ENCODE measurements around the gene ILK.
A peak's percentile ranks its signal among the peaks of the same experiment; 100 is the strongest.

Gene ILK

DNA sequence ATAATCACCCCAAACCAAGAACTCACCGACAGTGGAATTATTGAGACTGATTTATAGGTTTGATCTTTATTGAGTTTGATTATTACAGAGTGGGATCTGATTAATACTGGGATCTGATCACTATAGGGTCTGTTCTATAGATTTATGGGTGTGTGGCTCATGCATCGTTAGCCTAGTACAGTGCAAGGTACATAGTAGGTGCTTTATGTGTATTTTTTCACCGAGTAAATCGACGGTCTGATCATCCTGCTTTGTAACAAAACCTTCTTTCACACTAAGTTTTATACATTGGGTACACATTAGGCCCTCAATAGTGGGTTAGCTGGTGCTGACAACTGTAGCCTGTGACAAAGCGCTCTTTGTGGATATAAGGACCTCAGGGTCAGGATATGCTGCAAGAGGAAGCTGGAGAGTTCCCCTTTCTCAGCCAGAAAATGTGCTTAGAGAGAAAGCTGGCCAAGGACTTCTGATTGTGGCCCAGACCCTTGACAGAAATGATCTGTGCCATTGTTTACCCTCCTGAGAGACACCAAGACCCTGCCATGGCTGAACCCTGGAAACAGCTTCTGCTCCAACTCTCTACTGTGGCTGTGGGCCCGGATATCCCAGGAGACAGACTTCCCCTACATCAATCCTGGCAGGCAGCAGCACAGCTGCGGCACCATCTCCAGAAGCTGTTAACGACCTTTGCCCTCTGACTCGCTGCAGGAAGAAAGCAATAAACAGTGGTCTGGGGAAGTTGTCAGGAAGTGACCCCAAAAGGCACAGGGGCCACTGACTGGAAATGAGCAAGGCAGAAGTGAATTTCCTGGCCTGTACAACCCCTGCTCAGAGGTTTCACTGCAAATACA lies 31.7 kb downstream of the ILK start:
- Mint-ChIP-seq H3K36me3 (no peaks in the 10 kb centered on the region), H3K4me1 (peaks cover 4% of the 10 kb centered on the region), H3K27me3 (no peaks in the 10 kb centered on the region), H3K9me3 (no peaks in the 10 kb centered on the region), H3K27ac (no peak overlapping the region), H3K4me3 (no peak overlapping the region)
- no peak for DNase-seq
- CTCF ChIA-PET, result no interaction called here

DNA sequence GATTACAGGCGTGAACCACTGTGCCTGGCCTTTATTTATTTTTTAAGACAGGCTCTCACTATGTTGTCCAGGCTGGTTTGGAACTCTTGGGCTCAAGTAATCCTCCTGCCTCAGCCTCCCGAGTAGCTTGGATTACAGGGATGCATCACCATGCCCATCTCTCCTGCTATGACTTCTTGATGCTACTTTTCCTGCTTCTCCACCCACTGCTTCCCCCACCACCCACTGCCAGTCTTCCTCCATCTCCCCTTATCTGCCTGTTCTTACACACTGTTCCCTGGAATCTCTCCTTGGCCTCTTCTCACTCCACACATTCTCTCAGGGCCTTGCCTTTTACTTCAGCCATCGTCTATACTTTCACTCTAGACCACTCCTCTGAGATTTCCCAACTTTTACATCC lies 32.9 kb downstream of the ILK start:
- no peaks in the 10 kb centered on the region for H3K27me3 Mint-ChIP-seq
- no peak overlapping the region for H3K4me3 Mint-ChIP-seq
- CTCF ChIA-PET, result no interaction called here
- no peaks in the 10 kb centered on the region for H3K36me3 Mint-ChIP-seq
- no peak for DNase-seq
- no peaks in the 10 kb centered on the region for H3K9me3 Mint-ChIP-seq
- H3K4me1 Mint-ChIP-seq, result peaks cover 4% of the 10 kb centered on the region
- no peak overlapping the region for H3K27ac Mint-ChIP-seq

DNA sequence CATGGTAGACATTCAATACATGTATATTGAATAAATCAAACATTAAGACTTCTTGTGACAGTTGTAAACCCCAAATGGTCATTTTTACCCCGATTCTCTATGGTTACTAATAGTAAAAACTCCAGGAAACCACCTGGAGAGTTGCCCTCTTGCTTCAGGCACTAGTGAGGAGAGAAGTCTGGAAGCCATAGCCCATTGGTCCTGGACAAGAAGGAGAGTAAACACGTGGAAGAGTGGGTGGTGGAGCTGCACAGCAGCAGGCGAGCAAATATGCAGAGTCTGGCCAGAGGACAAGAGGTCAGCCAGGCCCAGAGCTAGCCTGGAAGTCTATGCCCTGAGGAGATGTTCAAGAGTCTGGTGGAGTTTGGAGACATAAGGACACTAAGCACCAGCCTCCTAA lies 34.3 kb downstream of the ILK start:
- H3K4me3 Mint-ChIP-seq, result no peak overlapping the region
- H3K9me3 Mint-ChIP-seq, result no peaks in the 10 kb centered on the region
- no peak for DNase-seq
- H3K4me1 Mint-ChIP-seq, result peaks cover 4% of the 10 kb centered on the region
- H3K27me3 Mint-ChIP-seq, result no peaks in the 10 kb centered on the region
- no peaks in the 10 kb centered on the region for H3K36me3 Mint-ChIP-seq
- H3K27ac Mint-ChIP-seq, result no peak overlapping the region
- CTCF ChIA-PET, result interaction anchor here (1.4 kb wide), 1 partner anchor 194 kb away, joined by 4 read pairs; no protein-coding TSS in a partner anchor

DNA sequence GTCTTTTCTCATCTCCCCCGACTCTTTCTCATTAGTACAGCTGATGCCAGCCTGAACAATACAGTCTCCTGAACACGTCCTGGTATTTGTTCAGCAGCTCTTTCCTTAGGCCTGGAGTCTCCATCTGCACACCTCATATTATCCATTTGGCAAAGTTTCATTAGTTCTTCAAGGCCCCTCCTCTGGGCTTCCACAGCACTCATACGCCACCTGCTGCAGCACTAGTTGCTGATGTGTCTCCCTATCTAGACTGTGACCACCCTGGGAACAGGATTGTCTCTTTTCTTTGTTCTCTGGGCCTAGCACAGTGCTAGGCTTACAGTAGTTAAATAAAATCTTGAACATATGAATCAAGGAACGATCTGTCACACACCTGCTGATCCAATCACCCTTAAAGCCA lies 34.9 kb downstream of the ILK start:
- Mint-ChIP-seq H3K4me1 (peaks cover 4% of the 10 kb centered on the region), H3K4me3 (no peak overlapping the region), H3K9me3 (no peaks in the 10 kb centered on the region), H3K27me3 (no peaks in the 10 kb centered on the region), H3K27ac (no peak overlapping the region), H3K36me3 (no peaks in the 10 kb centered on the region)
- no peak for DNase-seq
- CTCF ChIA-PET, result interaction anchor here (1.4 to 1.7 kb wide), 2 partner anchors 15 to 195 kb away, joined by 4 read pairs; no protein-coding TSS in a partner anchor

DNA sequence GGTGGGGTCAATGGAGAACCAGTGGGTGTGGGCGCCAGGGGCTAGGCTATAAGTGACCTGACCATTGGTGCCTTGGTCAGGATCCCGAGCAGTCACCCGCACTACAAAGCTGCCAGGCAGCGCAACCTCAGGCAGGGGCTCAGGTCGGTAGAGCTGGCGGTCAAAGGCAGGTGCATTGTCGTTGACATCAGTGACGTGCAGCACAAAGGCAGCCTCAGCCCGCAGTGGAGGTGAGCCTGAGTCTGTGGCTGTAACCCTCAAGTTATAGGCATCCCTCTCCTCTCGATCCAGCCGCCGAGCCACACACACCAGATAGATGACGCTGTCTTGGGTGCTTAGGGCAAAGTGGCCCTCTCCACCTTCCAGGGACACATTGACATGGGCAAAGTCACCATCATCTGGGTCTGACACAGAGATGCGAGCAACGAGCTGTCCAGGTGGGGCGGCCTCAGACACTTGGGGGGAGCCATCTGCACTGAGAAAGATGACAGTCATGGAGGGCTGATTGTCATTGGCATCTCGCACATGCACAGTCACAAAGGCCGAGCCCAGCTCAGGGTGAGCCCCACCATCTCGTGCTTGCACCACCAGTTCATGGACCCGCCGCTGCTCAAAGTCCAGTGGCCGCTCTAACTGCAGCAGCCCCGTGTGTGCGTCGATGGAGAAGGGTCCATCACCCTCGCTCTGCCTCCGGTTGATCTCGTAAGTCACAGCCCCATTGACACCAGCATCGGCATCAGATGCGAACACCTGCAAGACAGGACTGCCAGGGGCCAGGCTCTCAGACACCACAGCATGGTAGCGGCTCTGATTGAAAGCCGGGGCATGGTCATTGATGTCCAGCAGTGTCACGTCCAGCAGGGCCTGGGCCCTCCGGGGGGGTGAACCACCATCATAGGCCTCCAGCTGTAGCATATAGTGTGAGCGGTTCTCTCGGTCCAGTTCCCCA lies 36.7 kb downstream of the ILK start:
- Mint-ChIP-seq H3K9me3 (no peaks in the 10 kb centered on the region), H3K4me1 (peaks cover 4% of the 10 kb centered on the region), H3K27me3 (no peaks in the 10 kb centered on the region), H3K27ac (no peak overlapping the region), H3K36me3 (no peaks in the 10 kb centered on the region), H3K4me3 (no peak overlapping the region)
- CTCF ChIA-PET, result no interaction called here
- DNase-seq, result no peak

DNA sequence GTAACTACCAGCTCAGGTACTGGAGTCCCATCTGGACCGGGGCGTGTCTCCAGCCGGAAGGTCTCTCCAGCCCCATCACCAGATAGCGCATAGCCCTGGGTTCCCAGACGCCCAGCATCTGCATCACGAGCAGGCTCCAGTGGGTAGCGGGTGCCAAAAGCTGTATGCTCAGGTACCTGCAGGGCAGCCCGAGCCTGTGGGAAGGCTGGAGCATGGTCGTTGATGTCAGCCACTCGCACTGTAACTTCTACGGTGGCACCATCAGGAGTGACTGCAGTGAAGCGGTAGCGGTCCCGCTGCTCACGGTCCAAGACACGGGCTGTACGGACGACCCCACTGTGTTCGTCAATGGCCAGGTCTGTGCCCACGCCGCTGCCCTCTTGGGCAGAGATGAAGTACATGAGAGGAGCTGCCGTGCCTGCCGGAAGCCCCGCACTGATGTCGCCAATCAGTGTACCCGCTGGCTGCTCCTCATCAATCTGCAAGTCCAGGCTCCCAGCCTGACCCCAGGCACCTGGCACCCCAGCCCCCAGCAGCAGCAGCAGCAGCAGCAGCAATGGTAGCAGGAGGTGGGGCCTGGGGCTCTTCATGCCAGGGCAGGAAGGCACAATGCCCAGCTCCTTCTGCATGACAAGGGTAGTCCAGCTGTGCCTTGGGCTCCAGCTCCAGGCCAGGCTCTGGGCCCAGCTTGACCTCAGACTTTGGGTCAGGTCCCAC lies 37.6 kb downstream of the ILK start:
- CTCF ChIA-PET, result interaction anchor here (1.1 kb wide), 1 partner anchor 37 kb away, joined by 3 read pairs; the partner anchor contains the start of gene ILK
- Mint-ChIP-seq H3K4me1 (peaks cover 4% of the 10 kb centered on the region), H3K27ac (no peak overlapping the region), H3K9me3 (no peaks in the 10 kb centered on the region), H3K36me3 (no peaks in the 10 kb centered on the region), H3K4me3 (no peak overlapping the region), H3K27me3 (no peaks in the 10 kb centered on the region)
- no peak for DNase-seq

DNA sequence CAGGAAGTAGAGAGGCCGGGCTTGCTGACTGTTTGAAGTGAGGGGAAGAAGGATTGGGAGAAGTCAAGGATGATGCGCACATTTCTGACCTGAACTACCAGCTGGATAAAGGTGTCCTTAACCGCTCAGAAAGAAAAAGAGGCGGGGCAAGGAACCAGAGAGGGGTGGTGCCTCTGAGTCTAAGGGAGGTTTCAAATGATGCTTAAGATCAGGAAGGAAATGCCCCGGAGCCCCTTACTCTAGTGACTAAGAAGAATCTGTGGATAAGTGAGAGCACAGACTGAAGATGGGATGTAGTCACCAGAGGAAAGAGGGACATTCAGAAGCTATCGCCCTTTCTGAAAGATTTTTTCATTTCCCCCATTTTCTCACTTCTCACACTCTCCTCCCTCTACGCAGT lies 39.4 kb downstream of the ILK start:
- H3K27ac Mint-ChIP-seq, result no peak overlapping the region
- no peaks in the 10 kb centered on the region for H3K27me3 Mint-ChIP-seq
- no peaks in the 10 kb centered on the region for H3K36me3 Mint-ChIP-seq
- H3K9me3 Mint-ChIP-seq, result no peaks in the 10 kb centered on the region
- CTCF ChIA-PET, result interaction anchor here (1.3 kb wide), 1 partner anchor 24 kb away, joined by 3 read pairs; no protein-coding TSS in a partner anchor
- peaks cover 4% of the 10 kb centered on the region for H3K4me1 Mint-ChIP-seq
- DNase-seq, result no peak
- H3K4me3 Mint-ChIP-seq, result no peak overlapping the region

DNA sequence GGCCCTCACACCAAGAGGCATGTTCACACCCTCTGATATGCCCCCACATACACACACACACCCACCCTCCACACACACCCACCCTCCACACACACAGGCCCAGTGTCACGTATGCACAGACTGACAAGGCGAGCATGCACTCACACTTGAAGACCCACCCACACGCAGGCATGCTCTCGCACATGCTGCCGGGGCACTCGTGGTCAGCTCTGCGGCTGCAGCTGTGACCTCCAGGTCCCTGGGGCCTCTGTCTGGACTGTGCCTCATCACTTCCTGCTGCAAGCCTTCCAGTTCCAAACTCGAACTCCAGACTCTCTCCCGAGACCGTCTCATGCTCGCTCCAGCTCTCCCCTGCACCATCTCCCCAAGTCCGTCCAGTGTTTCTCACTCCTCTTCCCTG lies 42.5 kb downstream of the ILK start:
- Mint-ChIP-seq H3K27ac (no peak overlapping the region), H3K36me3 (no peaks in the 10 kb centered on the region), H3K4me3 (no peak overlapping the region), H3K27me3 (no peaks in the 10 kb centered on the region), H3K9me3 (no peaks in the 10 kb centered on the region), H3K4me1 (no peaks in the 10 kb centered on the region)
- CTCF ChIA-PET, result interaction anchor here (1.6 kb wide), 1 partner anchor 41 kb away, joined by 4 read pairs; no protein-coding TSS in a partner anchor
- DNase-seq, result no peak

DNA sequence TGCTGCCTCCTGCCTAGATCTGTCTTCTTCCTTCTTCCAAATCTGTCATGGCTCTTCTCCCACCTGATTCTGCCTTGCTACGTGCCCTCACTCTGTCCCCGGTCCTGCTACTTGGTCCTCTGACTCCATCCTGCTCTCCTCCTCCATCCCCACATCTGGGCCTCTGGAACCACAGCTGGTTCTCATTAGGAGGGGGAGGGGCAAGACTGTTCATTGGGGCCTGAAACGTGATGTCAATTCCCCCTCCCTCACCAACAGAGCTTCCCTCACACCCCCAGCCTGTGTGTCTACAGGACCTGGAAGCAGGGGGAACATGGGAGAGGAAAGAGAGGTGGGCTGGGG lies 43.0 kb downstream of the ILK start:
- H3K36me3 Mint-ChIP-seq, result no peaks in the 10 kb centered on the region
- no peak overlapping the region for H3K4me3 Mint-ChIP-seq
- H3K9me3 Mint-ChIP-seq, result no peaks in the 10 kb centered on the region
- CTCF ChIA-PET, result interaction anchor here (1.3 to 1.6 kb wide), 3 partner anchors 11 to 42 kb away, joined by 4 to 5 read pairs (median 4); no protein-coding TSS in a partner anchor
- DNase-seq, result no peak
- no peak overlapping the region for H3K27ac Mint-ChIP-seq
- H3K4me1 Mint-ChIP-seq, result no peaks in the 10 kb centered on the region
- H3K27me3 Mint-ChIP-seq, result no peaks in the 10 kb centered on the region

DNA sequence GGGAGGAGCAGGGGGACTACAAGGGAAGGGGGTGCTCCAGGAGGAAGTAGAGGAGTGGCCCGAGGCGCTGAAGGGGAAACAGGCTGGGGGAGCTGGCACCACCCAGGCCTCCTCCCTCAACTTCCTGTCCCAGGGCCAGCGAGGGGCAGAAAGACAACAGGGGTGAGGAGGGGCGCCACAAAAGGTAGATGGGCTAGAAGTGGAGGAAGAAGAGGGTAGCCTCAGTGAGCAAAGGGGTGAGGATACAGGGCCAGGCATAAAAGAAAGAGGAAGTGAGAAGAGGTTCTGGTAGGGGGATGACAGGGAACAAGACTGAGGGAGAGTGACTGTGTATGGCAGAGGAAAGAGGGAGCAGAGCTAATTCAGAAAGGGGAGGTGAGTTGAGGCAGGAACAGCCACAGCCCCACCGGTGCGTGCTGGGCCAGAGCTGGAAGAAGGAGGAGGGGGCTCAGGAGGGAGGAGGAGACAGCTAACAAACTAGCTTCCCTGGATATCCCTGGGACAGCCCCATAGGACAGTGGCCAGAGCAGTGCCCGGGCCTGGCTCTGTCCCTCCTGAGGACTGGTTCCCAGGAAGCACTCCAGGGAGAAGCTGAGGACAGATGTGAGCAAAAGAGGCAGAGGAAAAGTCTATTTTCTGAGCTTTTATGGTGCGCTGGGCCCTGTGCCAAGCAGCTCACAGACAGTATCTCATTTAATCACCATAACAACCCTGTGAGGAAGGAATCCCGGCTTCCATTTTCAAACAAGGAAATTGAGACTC lies 43.5 kb downstream of the ILK start:
- Mint-ChIP-seq H3K27ac (no peak overlapping the region), H3K4me1 (no peaks in the 10 kb centered on the region), H3K36me3 (no peaks in the 10 kb centered on the region), H3K4me3 (no peak overlapping the region), H3K9me3 (no peaks in the 10 kb centered on the region), H3K27me3 (no peaks in the 10 kb centered on the region)
- DNase-seq, result peak; percentile 63
- CTCF ChIA-PET, result interaction anchor here (1.3 to 1.6 kb wide), 3 partner anchors 10 to 42 kb away, joined by 4 to 5 read pairs (median 4); no protein-coding TSS in a partner anchor

DNA sequence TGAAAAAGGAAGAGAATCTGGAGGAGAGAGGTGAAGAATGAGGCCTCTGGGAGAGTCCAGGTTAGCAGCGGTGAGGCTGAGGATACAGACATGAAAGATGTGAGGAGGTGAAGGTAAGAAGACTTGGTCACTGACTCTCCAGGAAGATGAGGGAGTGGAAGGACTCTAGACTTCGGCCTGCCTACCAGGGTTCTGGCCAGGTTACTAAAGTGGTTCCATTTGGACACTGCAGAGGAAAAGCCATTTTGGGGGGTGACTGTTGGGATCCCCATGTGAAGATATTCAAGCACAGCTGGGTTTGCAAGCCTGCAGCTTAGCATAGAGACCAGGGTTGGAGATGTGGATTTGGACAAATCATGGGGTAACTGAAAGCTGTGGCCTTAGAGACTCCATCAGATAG lies 44.3 kb downstream of the ILK start:
- Mint-ChIP-seq H3K27me3 (no peaks in the 10 kb centered on the region), H3K4me1 (no peaks in the 10 kb centered on the region), H3K27ac (no peak overlapping the region), H3K4me3 (no peak overlapping the region), H3K9me3 (no peaks in the 10 kb centered on the region), H3K36me3 (no peaks in the 10 kb centered on the region)
- no peak for DNase-seq
- CTCF ChIA-PET, result interaction anchor here (1.3 to 1.6 kb wide), 3 partner anchors 9 to 43 kb away, joined by 4 to 5 read pairs (median 4); no protein-coding TSS in a partner anchor

DNA sequence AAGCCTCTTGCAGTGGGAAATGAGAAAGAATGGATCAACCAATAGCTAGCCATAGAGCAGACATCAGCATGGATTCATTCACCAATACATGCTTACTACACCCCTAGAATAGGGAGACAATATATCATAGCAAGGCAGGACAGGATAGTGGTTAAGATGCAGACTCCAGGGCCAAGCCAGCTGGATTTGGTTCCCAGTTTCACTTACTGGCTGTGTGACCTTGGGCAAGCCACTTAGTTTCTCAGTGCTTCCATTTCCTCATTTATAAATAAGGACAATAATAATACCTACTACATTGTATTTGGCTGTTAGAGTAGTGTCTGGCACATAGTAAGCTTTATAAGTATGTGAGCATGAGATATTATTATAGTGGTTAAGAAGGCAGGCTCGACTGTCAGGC lies 44.9 kb downstream of the ILK start:
- Mint-ChIP-seq H3K4me3 (no peak overlapping the region), H3K4me1 (no peaks in the 10 kb centered on the region), H3K36me3 (no peaks in the 10 kb centered on the region), H3K9me3 (no peaks in the 10 kb centered on the region), H3K27me3 (no peaks in the 10 kb centered on the region), H3K27ac (no peak overlapping the region)
- CTCF ChIA-PET, result interaction anchor here (1.1 kb wide), 1 partner anchor 107 kb away, joined by 3 read pairs; no protein-coding TSS in a partner anchor
- DNase-seq, result no peak

DNA sequence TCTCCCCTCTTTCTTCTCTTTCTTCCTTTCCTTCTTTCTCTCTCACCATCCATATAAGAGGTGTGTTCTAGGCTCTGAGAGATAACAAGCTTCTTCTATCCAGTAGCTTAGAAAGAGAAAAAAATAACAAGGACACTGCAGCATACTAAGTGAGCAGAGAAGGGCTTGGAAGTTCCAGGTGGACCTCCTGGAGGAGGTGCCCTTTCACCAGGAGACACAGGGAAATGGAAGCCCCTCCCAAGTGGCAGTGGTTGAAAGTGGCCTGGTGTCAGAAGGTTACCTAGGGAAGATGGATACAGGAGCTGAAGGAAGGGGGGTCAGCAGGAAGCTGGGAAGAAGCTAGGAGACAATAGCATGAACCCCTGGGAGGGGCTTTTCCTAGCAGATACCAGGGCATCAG lies 46.5 kb downstream of the ILK start:
- DNase-seq, result no peak
- Mint-ChIP-seq H3K4me3 (no peak overlapping the region), H3K27ac (no peak overlapping the region), H3K4me1 (no peaks in the 10 kb centered on the region), H3K27me3 (no peaks in the 10 kb centered on the region), H3K36me3 (no peaks in the 10 kb centered on the region), H3K9me3 (no peaks in the 10 kb centered on the region)
- CTCF ChIA-PET, result interaction anchor here (0.6 to 0.8 kb wide), 2 partner anchors 45 to 68 kb away, joined by 3 read pairs; no protein-coding TSS in a partner anchor

Data from activated naive CD4-positive, alpha-beta T cell treated with anti-CD3 and anti-CD28 coated beads, Interleukin-2, amount 10 ng/mL, durations not matched to agents 7 days and 5 days (primary cell).